ACC112 (cell line): ENCODE measurements around the gene RNF144A.

Source experiments
- H2AFZ ChIP-seq: fragments of 200-600 bp; sonication (generic); one replicate; pipeline ENCODE4 v1.6.0; 2017; ENCODE audit warnings: antibody characterized with exemption, low read length; ENCODE audit not compliant: unreplicated experiment
- H3K27ac ChIP-seq: fragments of 200-600 bp; sonication (generic); 2 replicates; pipeline ENCODE4 v1.5.1; 2014; ENCODE audit warnings: low read depth, mild to moderate bottlenecking, antibody characterized with exemption, low read length, moderate library complexity
- H3K27me3 ChIP-seq: fragments of 200-600 bp; sonication (generic); 2 replicates; pipeline ENCODE4 v1.6.1; 2014; ENCODE audit warnings: mild to moderate bottlenecking, antibody characterized with exemption, low read length, moderate library complexity, mixed read lengths; ENCODE audit not compliant: insufficient read depth
- H3K36me3 ChIP-seq: fragments of 200-600 bp; sonication (generic); 2 replicates; pipeline ENCODE4 v1.6.1; 2016; ENCODE audit warnings: mild to moderate bottlenecking, antibody characterized with exemption, low read length, moderate library complexity, mixed read lengths; ENCODE audit not compliant: insufficient read depth
- H3K4me1 ChIP-seq: fragments of 200-600 bp; sonication (generic); one replicate; pipeline ENCODE4 v1.6.1; 2016; ENCODE audit warnings: low read length, mixed read lengths; ENCODE audit not compliant: insufficient read depth, unreplicated experiment, control insufficient read depth
- H3K4me3 ChIP-seq: fragments of 200-600 bp; sonication (generic); 2 replicates; pipeline ENCODE4 v1.5.1; 2014; ENCODE audit warnings: mild to moderate bottlenecking, low read depth, low read length
- H3K79me2 ChIP-seq: fragments of 200-600 bp; sonication (generic); one replicate; pipeline ENCODE4 v1.6.0; 2016; ENCODE audit warnings: low read length; ENCODE audit not compliant: control insufficient read depth, unreplicated experiment, insufficient read depth

The RNF144A gene

GRCh38 chr2:6917071-6917760, at the start of gene RNF144A:
RNF144A (plus strand) TSS chr2:6917412; CDS start chr2:6996927, 79,515 bp downstream.
- peaks cover 22% of the 10 kb centered on the region for H3K4me1 ChIP-seq
- no peaks in the 10 kb centered on the region for H3K36me3 ChIP-seq
- H3K4me3 ChIP-seq = peak within 1 kb of the TSS; percentile 87
- peak within 1 kb of the TSS; percentile 23 for H2AFZ ChIP-seq
- H3K27me3 ChIP-seq = no peaks in the 10 kb centered on the region
- H3K27ac ChIP-seq = peak within 1 kb of the TSS; percentile 18; the same call in 1 of the 2 replicates
- H3K79me2 ChIP-seq = peaks cover 15% of the 10 kb centered on the region

DNA sequence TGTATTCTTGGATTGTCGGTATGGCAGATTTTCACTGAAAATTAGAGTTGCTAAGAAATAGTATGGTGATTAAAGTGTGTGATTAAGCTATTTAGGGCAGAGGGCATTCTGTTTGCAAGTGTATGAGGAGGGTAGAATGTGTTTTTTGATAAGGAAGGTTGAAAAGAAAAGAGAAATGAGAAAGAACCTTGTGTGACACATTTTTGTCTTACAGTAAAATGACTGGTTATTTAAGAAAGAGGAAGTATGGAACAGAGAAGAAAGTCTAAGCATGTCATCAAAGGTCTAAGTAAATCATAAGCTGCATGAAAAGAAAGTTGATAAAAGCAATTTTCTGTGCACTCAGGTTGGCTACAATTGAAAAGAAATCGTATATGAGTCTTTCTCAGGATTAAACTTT, 44.8 kb upstream of the RNF144A start:
- no peak overlapping the region for H3K27ac ChIP-seq
- no peaks in the 10 kb centered on the region for H3K27me3 ChIP-seq
- H2AFZ ChIP-seq = no peak overlapping the region
- H3K4me1 ChIP-seq = peaks cover 19% of the 10 kb centered on the region
- H3K79me2 ChIP-seq = peaks cover 8% of the 10 kb centered on the region
- H3K36me3 ChIP-seq = peaks cover 29% of the 10 kb centered on the region; the same call in 1 of the 2 replicates
- no peak overlapping the region for H3K4me3 ChIP-seq

- peaks cover 23% of the 10 kb centered on the region; the same call in 1 of the 2 replicates for H3K36me3 ChIP-seq
- H3K4me3 ChIP-seq = no peak overlapping the region
- no peak overlapping the region for H3K27ac ChIP-seq
- no peaks in the 10 kb centered on the region for H3K27me3 ChIP-seq
- peaks cover 18% of the 10 kb centered on the region for H3K79me2 ChIP-seq
- peaks cover 16% of the 10 kb centered on the region for H3K4me1 ChIP-seq
- no peak overlapping the region for H2AFZ ChIP-seq
Measured at GRCh38 chr2:6874032-6874431, 43.2 kb upstream of the RNF144A start.

DNA sequence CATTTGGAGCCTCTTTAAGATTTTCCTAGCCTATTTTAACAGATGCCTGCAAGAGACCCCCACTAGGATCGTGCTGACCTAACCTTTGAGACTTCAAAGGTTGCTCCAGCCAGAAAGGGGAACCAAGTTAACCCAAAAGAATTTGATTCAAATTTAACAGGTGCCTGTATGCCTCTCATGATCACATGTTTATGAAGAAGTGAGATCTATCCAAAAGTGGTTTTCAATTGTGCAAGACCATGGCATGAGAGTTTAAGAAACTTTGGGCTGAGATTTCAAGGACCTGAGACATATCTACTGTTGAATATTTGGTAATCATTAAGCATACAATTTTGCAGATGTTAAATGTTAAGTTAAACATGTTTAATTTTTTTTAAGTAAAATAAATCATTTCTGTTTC, 40.9 kb upstream of the RNF144A start:
- Histone ChIP-seq H3K4me1 (peaks cover 35% of the 10 kb centered on the region), H3K79me2 (peaks cover 37% of the 10 kb centered on the region), H3K4me3 (no peak overlapping the region), H3K36me3 (peaks cover 16% of the 10 kb centered on the region; the same call in 1 of the 2 replicates), H2AFZ (no peak overlapping the region), H3K27ac (peak overlapping the region; percentile 84; the same call in 1 of the 2 replicates), H3K27me3 (no peaks in the 10 kb centered on the region)

GRCh38 chr2:6877402-6878304, 39.6 kb upstream of the RNF144A start, which contains the start of gene RSAD2:
RSAD2 (plus strand) TSS chr2:6877777; CDS start chr2:6877801, 24 bp downstream.
- Histone ChIP-seq H3K4me1 (peaks cover 37% of the 10 kb centered on the region), H3K27me3 (no peaks in the 10 kb centered on the region), H2AFZ (peak within 1 kb of the TSS; percentile 41), H3K79me2 (peaks cover 44% of the 10 kb centered on the region), H3K4me3 (peak within 1 kb of the TSS; percentile 89), H3K27ac (peak within 1 kb of the TSS; percentile 84), H3K36me3 (peaks cover 19% of the 10 kb centered on the region; the same call in 1 of the 2 replicates)

GRCh38 chr2:6878549-6878948, 38.7 kb upstream of the RNF144A start:
- peaks cover 37% of the 10 kb centered on the region for H3K4me1 ChIP-seq
- peak overlapping the region; percentile 89 for H3K4me3 ChIP-seq
- no peaks in the 10 kb centered on the region for H3K27me3 ChIP-seq
- H3K36me3 ChIP-seq = peaks cover 22% of the 10 kb centered on the region; the same call in 1 of the 2 replicates
- H3K27ac ChIP-seq = no peak overlapping the region
- H2AFZ ChIP-seq = no peak overlapping the region
- H3K79me2 ChIP-seq = peaks cover 42% of the 10 kb centered on the region

GRCh38 chr2:6879011-6879410, 38.2 kb upstream of the RNF144A start:
- Histone ChIP-seq H2AFZ (no peak overlapping the region), H3K4me3 (peak overlapping the region; percentile 89), H3K27me3 (no peaks in the 10 kb centered on the region), H3K79me2 (peaks cover 42% of the 10 kb centered on the region), H3K36me3 (peaks cover 24% of the 10 kb centered on the region; the same call in 1 of the 2 replicates), H3K4me1 (peaks cover 37% of the 10 kb centered on the region), H3K27ac (no peak overlapping the region)

GRCh38 chr2:6880200-6880733, 36.9 kb upstream of the RNF144A start:
- peaks cover 37% of the 10 kb centered on the region for H3K4me1 ChIP-seq
- H3K79me2 ChIP-seq = peaks cover 42% of the 10 kb centered on the region
- H3K4me3 ChIP-seq = peak overlapping the region; percentile 89
- peaks cover 29% of the 10 kb centered on the region; the same call in 1 of the 2 replicates for H3K36me3 ChIP-seq
- no peaks in the 10 kb centered on the region for H3K27me3 ChIP-seq
- H2AFZ ChIP-seq = no peak overlapping the region
- H3K27ac ChIP-seq = no peak overlapping the region

GRCh38 chr2:6881046-6881445, 36.2 kb upstream of the RNF144A start:
- H2AFZ ChIP-seq = no peak overlapping the region
- no peak overlapping the region for H3K27ac ChIP-seq
- H3K79me2 ChIP-seq = peaks cover 42% of the 10 kb centered on the region
- no peaks in the 10 kb centered on the region for H3K27me3 ChIP-seq
- H3K36me3 ChIP-seq = peaks cover 32% of the 10 kb centered on the region; the same call in 1 of the 2 replicates
- H3K4me3 ChIP-seq = peak overlapping the region; percentile 61
- H3K4me1 ChIP-seq = peaks cover 36% of the 10 kb centered on the region

- H3K4me1 ChIP-seq = peaks cover 31% of the 10 kb centered on the region
- no peak overlapping the region for H3K27ac ChIP-seq
- peaks cover 36% of the 10 kb centered on the region for H3K36me3 ChIP-seq
- H3K79me2 ChIP-seq = peaks cover 42% of the 10 kb centered on the region
- H3K27me3 ChIP-seq = no peaks in the 10 kb centered on the region
- H3K4me3 ChIP-seq = peak overlapping the region; percentile 61
- no peak overlapping the region for H2AFZ ChIP-seq
Measured at GRCh38 chr2:6881516-6881915, 35.7 kb upstream of the RNF144A start.
